ENCODE data around the gene RPL18A. TPM values are rescaled to one million over a fixed set of nuclear protein-coding genes. Genes with fewer than 3 reads are reported as not detected.

Gene RPL18A
- polyA plus RNA-seq, 2 of the 4 experiments (the other 2 are of a cell fraction) = 696 to 1,807 TPM

DNA sequence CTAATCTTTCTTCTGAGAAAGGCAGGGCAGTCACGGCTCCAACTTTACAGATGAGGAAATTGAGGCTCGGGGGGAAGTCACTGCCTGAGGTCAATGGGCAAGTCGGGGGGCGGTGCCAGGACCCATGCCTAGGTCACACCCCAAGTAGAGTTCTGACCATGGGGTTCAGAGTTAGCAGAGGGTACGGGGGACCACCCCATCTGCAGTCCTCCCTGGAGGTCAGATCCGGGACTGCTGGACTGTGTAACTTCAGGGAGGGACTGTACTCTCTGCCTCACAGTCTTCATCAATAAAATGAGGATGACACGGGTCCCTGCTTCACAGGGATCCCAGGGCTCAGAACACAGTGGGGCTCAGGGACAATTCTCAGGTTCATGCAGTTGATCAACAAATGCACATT is 19.8 kb downstream of the RPL18A start:
- Histone ChIP-seq H3K9me3 (no peaks in the 10 kb centered on the region), H3K27ac (no peak overlapping the region), H3K4me1 (no peaks in the 10 kb centered on the region), H3K4me3 (no peak overlapping the region), H3K4me2 (no peak overlapping the region)
- ChIA-PET CTCF (interaction anchor here (0.6 to 1.3 kb wide), 3 partner anchors 9 to 53 kb away, joined by 3 to 4 read pairs (median 3); partner anchors contain the start of gene CCDC124), POLR2A (no interaction called here)
- WGBS (ENCODE audit: missing lambda C conversion rate) = 43% methylated on average over 7 of the region's 7 CpGs
- ATAC-seq (peak; percentile 44 to 58; a peak in 5 of 6 replicates), FAIRE-seq (no peak), DNase-seq (ENCODE audit: low read depth in 1 of 2, low spot score in 1 of 2) (no peak)
- no peak for TF ChIP-seq CBX8 (IDR thresholded peaks at IDR 0.05)
- TF ChIP-seq, protein P1, sequence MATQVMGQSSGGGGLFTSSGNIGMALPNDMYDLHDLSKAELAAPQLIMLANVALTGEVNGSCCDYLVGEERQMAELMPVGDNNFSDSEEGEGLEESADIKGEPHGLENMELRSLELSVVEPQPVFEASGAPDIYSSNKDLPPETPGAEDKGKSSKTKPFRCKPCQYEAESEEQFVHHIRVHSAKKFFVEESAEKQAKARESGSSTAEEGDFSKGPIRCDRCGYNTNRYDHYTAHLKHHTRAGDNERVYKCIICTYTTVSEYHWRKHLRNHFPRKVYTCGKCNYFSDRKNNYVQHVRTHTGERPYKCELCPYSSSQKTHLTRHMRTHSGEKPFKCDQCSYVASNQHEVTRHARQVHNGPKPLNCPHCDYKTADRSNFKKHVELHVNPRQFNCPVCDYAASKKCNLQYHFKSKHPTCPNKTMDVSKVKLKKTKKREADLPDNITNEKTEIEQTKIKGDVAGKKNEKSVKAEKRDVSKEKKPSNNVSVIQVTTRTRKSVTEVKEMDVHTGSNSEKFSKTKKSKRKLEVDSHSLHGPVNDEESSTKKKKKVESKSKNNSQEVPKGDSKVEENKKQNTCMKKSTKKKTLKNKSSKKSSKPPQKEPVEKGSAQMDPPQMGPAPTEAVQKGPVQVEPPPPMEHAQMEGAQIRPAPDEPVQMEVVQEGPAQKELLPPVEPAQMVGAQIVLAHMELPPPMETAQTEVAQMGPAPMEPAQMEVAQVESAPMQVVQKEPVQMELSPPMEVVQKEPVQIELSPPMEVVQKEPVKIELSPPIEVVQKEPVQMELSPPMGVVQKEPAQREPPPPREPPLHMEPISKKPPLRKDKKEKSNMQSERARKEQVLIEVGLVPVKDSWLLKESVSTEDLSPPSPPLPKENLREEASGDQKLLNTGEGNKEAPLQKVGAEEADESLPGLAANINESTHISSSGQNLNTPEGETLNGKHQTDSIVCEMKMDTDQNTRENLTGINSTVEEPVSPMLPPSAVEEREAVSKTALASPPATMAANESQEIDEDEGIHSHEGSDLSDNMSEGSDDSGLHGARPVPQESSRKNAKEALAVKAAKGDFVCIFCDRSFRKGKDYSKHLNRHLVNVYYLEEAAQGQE (IDR thresholded peaks at IDR 0.05) = no peak
- TF ChIP-seq KDM1A (IDR thresholded peaks at IDR 0.05; ENCODE audit: low read depth) = no peak
- no peak for TF ChIP-seq CBX2 (IDR thresholded peaks at IDR 0.05; ENCODE audit: borderline replicate concordance, low read depth)
- TF ChIP-seq, protein P2, sequence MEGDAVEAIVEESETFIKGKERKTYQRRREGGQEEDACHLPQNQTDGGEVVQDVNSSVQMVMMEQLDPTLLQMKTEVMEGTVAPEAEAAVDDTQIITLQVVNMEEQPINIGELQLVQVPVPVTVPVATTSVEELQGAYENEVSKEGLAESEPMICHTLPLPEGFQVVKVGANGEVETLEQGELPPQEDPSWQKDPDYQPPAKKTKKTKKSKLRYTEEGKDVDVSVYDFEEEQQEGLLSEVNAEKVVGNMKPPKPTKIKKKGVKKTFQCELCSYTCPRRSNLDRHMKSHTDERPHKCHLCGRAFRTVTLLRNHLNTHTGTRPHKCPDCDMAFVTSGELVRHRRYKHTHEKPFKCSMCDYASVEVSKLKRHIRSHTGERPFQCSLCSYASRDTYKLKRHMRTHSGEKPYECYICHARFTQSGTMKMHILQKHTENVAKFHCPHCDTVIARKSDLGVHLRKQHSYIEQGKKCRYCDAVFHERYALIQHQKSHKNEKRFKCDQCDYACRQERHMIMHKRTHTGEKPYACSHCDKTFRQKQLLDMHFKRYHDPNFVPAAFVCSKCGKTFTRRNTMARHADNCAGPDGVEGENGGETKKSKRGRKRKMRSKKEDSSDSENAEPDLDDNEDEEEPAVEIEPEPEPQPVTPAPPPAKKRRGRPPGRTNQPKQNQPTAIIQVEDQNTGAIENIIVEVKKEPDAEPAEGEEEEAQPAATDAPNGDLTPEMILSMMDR (IDR thresholded peaks at IDR 0.05) = no peak
- TF ChIP-seq JUNB (IDR thresholded peaks at IDR 0.05) = no peak
- TF ChIP-seq ESRRA (IDR thresholded peaks at IDR 0.05; ENCODE audit: borderline replicate concordance, low read length) = no peak
- TF ChIP-seq ZNF302 (CRISPR knock-in tag; IDR thresholded peaks at IDR 0.05) = no peak
- no peak for TF ChIP-seq GATA3 (IDR thresholded peaks at IDR 0.05; ENCODE audit: borderline replicate concordance)
- TF ChIP-seq, protein P3, sequence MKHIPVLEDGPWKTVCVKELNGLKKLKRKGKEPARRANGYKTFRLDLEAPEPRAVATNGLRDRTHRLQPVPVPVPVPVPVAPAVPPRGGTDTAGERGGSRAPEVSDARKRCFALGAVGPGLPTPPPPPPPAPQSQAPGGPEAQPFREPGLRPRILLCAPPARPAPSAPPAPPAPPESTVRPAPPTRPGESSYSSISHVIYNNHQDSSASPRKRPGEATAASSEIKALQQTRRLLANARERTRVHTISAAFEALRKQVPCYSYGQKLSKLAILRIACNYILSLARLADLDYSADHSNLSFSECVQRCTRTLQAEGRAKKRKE (CRISPR knock-in tag; IDR thresholded peaks at IDR 0.05; ENCODE audit: low read depth) = no peak
- no peak for TF ChIP-seq JUN (IDR thresholded peaks at IDR 0.05)
- no peak for TF ChIP-seq CHD4 (IDR thresholded peaks at IDR 0.05; ENCODE audit: borderline replicate concordance)
- no peak for TF ChIP-seq ZC3H11A (IDR thresholded peaks at IDR 0.05)
- TF ChIP-seq, protein P4, sequence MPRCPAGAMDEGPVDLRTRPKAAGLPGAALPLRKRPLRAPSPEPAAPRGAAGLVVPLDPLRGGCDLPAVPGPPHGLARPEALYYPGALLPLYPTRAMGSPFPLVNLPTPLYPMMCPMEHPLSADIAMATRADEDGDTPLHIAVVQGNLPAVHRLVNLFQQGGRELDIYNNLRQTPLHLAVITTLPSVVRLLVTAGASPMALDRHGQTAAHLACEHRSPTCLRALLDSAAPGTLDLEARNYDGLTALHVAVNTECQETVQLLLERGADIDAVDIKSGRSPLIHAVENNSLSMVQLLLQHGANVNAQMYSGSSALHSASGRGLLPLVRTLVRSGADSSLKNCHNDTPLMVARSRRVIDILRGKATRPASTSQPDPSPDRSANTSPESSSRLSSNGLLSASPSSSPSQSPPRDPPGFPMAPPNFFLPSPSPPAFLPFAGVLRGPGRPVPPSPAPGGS (IDR thresholded peaks at IDR 0.05) = no peak

DNA sequence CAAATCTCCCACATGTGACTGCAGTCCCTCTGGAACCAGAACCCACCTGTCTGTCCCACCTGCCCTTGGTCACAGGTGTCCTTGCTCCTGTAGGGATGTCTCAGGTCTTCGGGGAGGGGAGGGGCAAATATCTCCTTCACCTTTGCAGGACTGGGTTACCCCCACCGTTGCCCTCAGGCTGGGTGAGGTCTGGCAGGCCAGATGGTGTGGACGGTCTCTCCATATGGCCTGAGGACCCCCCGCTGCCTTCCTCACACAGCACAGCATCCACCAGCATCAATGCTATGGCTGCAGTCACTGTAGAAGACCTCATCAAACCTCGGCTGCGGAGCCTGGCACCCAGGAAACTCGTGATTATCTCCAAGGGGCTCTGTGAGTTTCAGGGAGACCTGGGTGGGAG is 22.0 kb downstream of the RPL18A start:
- H3K4me2 ChIP-seq = no peak overlapping the region
- no peaks in the 10 kb centered on the region for H3K9me3 ChIP-seq
- ChIA-PET POLR2A (no interaction called here), CTCF (interaction anchor here (1.6 kb wide), 1 partner anchor 50 kb away, joined by 9 read pairs; the partner anchor contains the start of gene CCDC124)
- DNase-seq (ENCODE audit: low read depth in 1 of 2, low spot score in 1 of 2) (no peak), FAIRE-seq (no peak), ATAC-seq (no peak)
- WGBS (ENCODE audit: missing lambda C conversion rate) = 53% methylated on average over 6 of the region's 7 CpGs
- H3K27ac ChIP-seq = no peak overlapping the region
- TF ChIP-seq JUNB (IDR thresholded peaks at IDR 0.05) (no peak), FOSB (CRISPR knock-in tag; IDR thresholded peaks at IDR 0.05) (no peak)
- H3K4me3 ChIP-seq = no peak overlapping the region
- no peaks in the 10 kb centered on the region for H3K4me1 ChIP-seq
